Stimulated activated CD4-positive, alpha-beta T cell treated with anti-CD3 and anti-CD28 coated beads, Interleukin-2, amount 100 ng/mL, for 4 hours (primary cell): ENCODE results near the gene STEAP1.
A peak's percentile ranks its signal among the peaks of the same experiment; 100 is the strongest.
"Not testable (repeated sequence)": the region's sequence is repeated elsewhere in the genome, so short reads cannot be mapped to it uniquely, and the experiment has no call there.

Source experiments
- DNase-seq: peaks from one replicate; pipeline ENCODE4 v3.0.0-alpha.2; 2020; ENCODE audit warnings: low read depth

Gene STEAP1

GRCh38 chr7:90173127-90173844, 19.0 kb downstream of the STEAP1 start:
- DNase-seq = no peak

- no peak for DNase-seq
These were observed 21.4 kb downstream of the STEAP1 start for GRCh38 chr7:90175667-90176066.

- DNase-seq = no peak
These were observed 21.9 kb downstream of the STEAP1 start for GRCh38 chr7:90176195-90176594.

- DNase-seq = no peak
These were observed 23.9 kb downstream of the STEAP1 start for GRCh38 chr7:90178166-90178565.

GRCh38 chr7:90178679-90179278, 24.5 kb downstream of the STEAP1 start:
- DNase-seq = peak; percentile 4

GRCh38 chr7:90180011-90180585, 25.8 kb downstream of the STEAP1 start:
- DNase-seq = no peak

- DNase-seq = no peak
These were observed 26.4 kb downstream of the STEAP1 start for GRCh38 chr7:90180649-90181048.

GRCh38 chr7:90181485-90181884, 27.2 kb downstream of the STEAP1 start:
- no peak for DNase-seq

GRCh38 chr7:90186290-90186689, 32.0 kb downstream of the STEAP1 start:
- not testable (repeated sequence) for DNase-seq

- no peak for DNase-seq
These were observed 33.3 kb downstream of the STEAP1 start for GRCh38 chr7:90187507-90188050.

- DNase-seq = no peak
These were observed 34.0 kb downstream of the STEAP1 start for GRCh38 chr7:90188281-90188680.

GRCh38 chr7:90190995-90191394, 36.7 kb downstream of the STEAP1 start:
- no peak for DNase-seq

GRCh38 chr7:90191648-90192047, 37.4 kb downstream of the STEAP1 start:
- DNase-seq = no peak

GRCh38 chr7:90192876-90193750, 38.8 kb downstream of the STEAP1 start:
- no peak for DNase-seq

- no peak for DNase-seq
These were observed 40.9 kb downstream of the STEAP1 start for GRCh38 chr7:90194911-90195809.

GRCh38 chr7:90201500-90202195, 47.4 kb downstream of the STEAP1 start:
- no peak for DNase-seq

- DNase-seq = no peak
These were observed 53.7 kb downstream of the STEAP1 start for GRCh38 chr7:90207956-90208355.

GRCh38 chr7:90209776-90210175, 55.5 kb downstream of the STEAP1 start:
- no peak for DNase-seq

GRCh38 chr7:90210475-90210874, 56.2 kb downstream of the STEAP1 start:
- DNase-seq = no peak

GRCh38 chr7:90210981-90211380, 56.7 kb downstream of the STEAP1 start:
- DNase-seq = no peak
